NCI-H187 (cell line): ENCODE measurements around the gene BACE1-AS.
A peak's percentile ranks its signal among the peaks of the same experiment; 100 is the strongest.
"Not testable (repeated sequence)": the region's sequence is repeated elsewhere in the genome, so short reads cannot be mapped to it uniquely, and the experiment has no call there.

Source experiments
- DNase-seq, 2 experiments: peaks; one replicate each; lab custom pipeline; 2025; lab: John Stamatoyannopoulos, UW

BACE1-AS gene

DNA sequence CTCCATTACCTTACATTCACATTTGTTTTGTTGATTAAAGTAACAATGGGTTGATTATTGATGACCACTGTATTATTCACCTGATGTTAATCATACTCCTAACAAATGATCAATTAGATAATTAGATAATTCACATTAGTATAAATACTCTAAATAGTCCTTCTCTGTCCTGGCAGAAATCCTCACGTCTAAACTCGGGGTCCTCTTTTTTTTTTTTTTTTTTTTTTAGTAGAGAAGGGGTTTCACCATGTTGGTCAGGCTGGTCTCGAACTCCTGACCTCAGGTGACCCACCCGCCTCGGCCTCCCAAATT is 36.1 kb downstream of the BACE1-AS start:
- DNase-seq, result not testable (repeated sequence)

DNA sequence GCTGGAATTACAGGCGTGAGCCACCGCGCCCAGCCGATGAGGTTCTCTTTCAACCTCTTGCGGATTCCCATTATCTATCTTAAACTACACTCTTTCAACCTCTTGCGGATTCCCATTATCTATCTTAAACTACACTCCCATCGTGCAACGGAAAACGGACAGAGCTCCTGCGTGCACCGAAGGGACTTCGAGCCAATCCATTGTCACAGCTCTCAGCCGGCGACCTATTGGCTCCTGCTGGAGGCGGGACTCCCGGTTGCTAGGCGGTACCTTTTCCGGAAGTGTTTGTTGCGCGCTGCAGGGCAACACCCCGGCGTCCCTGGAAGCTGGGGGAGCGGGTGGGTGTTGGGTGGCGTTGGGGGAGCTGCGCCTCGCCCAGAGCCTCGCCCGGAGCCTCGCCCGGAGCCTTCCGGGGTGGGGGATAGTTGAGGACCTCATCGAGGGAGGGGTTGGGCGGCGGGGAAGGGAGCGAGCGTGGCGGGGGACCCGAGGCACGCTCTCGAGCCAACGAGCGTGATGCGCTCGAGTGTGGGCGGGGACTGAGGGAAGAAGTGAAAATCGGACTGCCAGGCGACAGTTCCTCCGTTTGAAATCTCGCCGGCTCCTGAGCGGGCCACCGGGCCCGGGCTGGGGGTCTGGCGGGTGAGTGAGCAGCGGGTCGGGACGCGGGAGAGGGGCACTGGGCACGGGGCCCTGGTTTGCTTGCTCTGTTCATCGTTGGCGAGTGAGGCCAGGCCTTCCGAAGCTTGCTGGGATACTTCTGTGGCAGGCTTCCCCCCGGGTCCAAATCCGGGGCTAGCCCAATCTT is 36.6 kb downstream of the BACE1-AS start, which contains the start of gene CEP164:
Gene CEP164 (plus strand): TSS at position 288 of the 808 bp plus-strand sequence. CDS start 10,733 bp downstream, outside the sequence.
- DNase-seq, result peak; percentile 70 to 91

DNA sequence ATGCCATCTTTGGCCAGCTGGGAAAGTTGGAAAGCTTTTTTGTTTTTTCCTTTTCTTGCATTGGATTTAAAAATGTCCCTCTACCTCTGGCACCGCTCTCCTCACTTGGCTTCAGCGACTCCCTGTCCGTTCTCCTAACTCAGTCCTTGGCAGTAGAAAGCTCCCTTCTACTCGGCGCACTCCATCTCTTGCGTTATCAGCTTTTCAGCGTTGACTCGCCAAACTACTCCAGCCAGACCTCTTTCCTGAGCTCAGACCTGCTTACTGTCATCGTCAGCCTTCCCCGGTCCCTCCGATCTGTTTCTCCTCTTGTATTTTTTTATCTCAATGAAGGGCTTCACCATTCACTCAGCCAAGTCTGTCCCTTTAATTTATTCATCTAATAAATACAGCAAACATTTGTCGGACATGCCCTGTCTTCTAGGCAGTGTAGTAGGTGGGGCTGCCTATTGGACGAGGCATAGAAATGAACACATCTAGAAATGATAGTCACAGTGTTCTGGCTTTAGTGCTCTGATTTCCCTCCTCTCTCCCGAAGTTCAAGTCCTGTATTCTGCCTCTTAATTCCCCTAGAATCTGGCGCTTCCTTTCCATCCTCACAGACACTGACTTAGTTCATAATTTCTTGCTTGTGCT is 37.3 kb downstream of the BACE1-AS start:
- no peak for DNase-seq

DNA sequence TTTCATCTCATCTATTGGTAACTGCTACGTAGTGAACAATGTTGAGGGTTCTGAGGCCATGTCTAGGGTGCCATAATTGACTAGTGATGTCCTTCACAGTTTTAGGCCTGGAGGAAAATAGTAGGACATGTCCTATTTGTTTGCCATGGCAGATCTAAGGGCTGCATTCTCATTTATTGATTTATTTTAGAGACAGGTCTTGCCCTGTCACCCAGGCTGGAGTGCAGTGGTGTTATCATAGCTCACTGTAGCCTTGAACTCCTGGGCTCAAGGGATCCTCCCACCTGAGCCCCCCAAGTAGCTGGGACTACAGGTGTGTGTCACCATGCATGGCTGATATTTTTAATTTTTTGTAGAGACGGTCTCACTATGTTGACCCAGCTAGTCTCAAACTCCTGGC is 41.7 kb downstream of the BACE1-AS start:
- no peak for DNase-seq

DNA sequence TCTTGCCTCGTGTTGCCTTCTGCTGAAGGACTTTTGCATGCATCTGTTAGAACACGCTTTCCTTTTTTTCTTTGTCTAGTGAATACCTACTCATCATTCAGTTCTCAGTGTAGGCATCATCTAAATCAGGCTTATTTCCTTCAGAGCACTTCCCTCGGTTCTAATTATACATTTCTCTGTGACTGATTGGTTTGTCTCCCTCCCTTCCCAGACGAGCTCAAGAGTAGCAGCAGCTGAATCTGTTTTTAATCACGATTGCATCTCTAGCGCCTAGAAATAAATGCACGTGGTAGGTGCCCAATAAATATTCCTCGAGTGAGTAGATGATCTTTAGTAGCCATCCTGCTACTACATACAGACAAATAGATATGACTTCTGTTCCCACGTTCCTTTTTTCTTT is 42.8 kb downstream of the BACE1-AS start:
- DNase-seq, result no peak

DNA sequence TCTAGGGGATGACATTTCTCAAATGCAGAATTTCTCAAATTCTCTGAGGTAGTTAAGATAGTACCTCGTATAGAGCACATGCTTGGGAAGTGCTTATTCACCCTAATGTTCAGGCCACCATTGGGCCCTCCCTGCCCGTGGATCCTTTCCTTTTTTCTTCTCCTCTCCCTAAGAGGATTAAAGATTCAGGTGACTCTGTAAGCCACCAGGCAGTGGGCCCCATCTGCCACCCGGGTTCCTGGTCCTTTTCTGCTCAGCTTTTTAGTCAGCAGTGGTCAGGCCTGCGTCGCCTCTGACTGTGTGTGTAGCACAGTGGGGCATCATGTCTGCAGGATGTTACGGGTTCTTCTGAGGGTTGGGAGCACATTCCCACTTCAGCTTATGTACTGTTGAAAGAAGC is 43.8 kb downstream of the BACE1-AS start:
- DNase-seq, result no peak

DNA sequence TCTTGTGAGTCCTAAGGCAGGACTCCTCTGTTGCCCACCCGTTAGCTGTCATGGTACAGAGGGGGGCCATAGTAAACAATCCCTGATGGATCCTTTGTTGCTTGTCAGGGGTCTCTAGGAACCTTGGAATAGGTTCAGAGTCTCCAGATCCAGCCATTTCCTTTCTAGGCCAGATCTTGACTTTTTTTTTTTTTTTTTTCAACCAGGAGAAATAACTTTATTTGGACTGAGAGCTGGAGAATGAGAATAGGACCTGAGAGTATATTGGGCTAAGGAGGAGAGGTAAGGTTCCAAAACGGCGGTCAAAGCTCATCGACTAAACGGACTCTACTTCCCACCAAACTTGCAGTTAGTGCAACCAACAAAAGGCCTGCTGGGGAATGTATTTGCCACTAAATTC is 44.3 kb downstream of the BACE1-AS start:
- no peak for DNase-seq

DNA sequence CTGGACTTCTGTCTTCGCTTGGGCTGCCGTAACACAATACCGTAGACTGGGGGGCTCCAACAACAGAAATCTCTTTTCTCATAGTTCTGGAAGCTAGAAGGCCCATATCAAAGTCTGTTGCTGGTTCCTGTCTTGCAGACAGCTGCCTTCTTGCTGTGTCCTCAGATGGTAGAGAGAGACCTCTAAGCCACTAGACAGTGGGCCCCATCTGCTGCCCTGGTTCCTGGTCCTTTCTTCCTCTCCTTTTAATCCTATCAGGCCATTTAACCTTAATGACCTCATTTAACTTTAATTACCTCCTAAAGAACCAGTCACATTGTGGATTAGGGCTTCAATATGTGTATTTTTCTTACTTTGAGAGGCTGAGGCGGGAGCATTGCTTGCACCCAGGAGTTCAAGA is 45.9 kb downstream of the BACE1-AS start:
- no peak for DNase-seq
